ENCODE measurements around the gene EDARADD.

The EDARADD gene

DNA sequence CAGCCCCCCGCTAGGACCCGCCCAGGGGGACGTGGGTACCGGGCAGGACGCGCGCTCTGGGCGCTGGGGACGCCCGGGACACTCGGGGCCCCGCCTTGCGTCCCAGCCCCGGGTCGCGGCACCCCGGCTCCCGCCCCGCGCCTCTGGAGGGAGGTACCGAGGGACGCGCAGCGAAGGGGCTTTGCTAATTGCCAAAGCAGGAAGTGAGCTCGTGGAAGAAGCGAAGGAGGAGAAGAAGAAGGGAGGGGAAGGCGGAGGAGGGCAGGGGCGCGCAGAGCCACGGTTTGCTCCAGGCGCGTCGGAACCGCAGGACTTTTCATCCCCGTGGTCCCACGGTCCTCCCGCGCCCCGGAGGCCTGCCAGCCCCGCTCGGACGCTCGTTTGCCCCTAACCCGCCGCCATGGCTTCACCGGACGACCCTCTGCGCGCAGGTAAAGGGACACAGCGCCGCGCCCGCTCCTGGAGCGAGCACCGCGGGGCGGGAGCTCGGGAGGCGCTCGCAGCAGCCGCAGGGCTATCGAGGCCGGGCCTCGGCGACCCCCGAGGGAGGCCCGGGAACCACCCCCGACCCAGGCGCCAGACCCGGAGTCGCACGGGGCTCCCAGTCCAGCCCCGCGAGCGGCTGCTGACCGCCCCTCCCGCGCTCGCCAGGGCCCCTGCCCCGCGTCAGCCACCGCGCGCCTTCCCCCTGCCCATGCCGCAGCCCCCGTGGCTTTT, 1.3 kb downstream of the EDARADD start:
- Histone ChIP-seq H3K27ac (ENCODE audit: low read depth, low read length) (no peak overlapping the region), H3K9me3 (ENCODE audit: low read length) (no peaks in the 10 kb centered on the region), H3K36me3 (ENCODE audit: insufficient read depth, low read length) (no peaks in the 10 kb centered on the region), H3K4me1 (ENCODE audit: insufficient read depth, low read length) (peaks cover 5% of the 10 kb centered on the region), H3K9ac (ENCODE audit: low read length) (no peak overlapping the region), H3K4me3 (ENCODE audit: low read depth in 1 of 2, low read length in 2 of 2) (peak overlapping the region; percentile 54 to 58), H3K27me3 (ENCODE audit: control insufficient read depth in 1 of 2, insufficient read depth in 2 of 2, low read length in 2 of 2) (peaks cover 0 to 26% of the 10 kb centered on the region in 2 donors)

DNA sequence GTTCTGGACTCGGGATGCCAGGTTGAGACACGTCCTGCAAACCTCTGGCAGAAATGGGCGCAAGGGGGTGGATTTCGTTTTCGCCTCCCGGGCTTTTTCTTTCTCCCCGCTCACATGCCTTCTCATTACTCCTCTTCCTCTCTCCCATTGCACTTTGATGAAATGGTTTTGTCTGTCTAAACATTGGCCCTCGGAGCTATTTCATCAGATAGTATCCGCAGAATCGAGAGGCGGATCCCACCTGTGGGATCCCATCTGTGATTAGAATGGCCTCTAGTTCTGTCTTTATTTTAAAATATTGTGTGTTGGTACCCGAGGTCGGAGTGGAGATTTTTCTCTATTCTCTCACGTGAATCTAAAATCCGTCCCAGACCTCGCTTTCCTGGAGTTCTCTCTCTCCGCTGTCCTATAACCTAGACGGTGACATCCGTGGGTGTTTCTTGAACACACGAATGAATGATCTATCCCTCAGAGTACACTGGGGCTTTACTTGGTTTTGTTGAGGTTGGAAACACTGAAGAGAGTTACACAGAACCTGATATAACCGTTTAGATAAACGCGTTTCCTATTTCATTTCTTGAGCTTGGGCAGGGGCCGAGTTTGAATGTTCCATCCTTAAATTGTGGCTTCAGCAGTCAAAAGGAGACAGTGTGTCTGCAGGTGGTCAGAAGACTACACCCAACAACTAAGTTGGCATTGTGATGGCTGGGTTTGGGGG, 2.0 kb downstream of the EDARADD start:
- peaks cover 5% of the 10 kb centered on the region for H3K4me1 ChIP-seq (ENCODE audit: insufficient read depth, low read length)
- no peak overlapping the region for H3K9ac ChIP-seq (ENCODE audit: low read length)
- no peaks in the 10 kb centered on the region for H3K9me3 ChIP-seq (ENCODE audit: low read length)
- H3K27ac ChIP-seq (ENCODE audit: low read depth, low read length), result no peak overlapping the region
- H3K36me3 ChIP-seq (ENCODE audit: insufficient read depth, low read length), result no peaks in the 10 kb centered on the region
- H3K27me3 ChIP-seq (ENCODE audit: control insufficient read depth in 1 of 2, insufficient read depth in 2 of 2, low read length in 2 of 2), result peaks cover 0 to 26% of the 10 kb centered on the region in 2 donors
- H3K4me3 ChIP-seq (ENCODE audit: low read depth in 1 of 2, low read length in 2 of 2), result peak overlapping the region; percentile 54 to 58

GRCh38 chr1:236396665-236397043, 2.6 kb downstream of the EDARADD start:
- no peak overlapping the region for H3K9ac ChIP-seq (ENCODE audit: low read length)
- peaks cover 5% of the 10 kb centered on the region for H3K4me1 ChIP-seq (ENCODE audit: insufficient read depth, low read length)
- H3K27ac ChIP-seq (ENCODE audit: low read depth, low read length), result no peak overlapping the region
- no peak overlapping the region for H3K4me3 ChIP-seq (ENCODE audit: low read depth in 1 of 2, low read length in 2 of 2)
- H3K27me3 ChIP-seq (ENCODE audit: control insufficient read depth in 1 of 2, insufficient read depth in 2 of 2, low read length in 2 of 2), result peaks cover 0 to 26% of the 10 kb centered on the region in 2 donors
- H3K36me3 ChIP-seq (ENCODE audit: insufficient read depth, low read length), result no peaks in the 10 kb centered on the region
- H3K9me3 ChIP-seq (ENCODE audit: low read length), result no peaks in the 10 kb centered on the region

DNA sequence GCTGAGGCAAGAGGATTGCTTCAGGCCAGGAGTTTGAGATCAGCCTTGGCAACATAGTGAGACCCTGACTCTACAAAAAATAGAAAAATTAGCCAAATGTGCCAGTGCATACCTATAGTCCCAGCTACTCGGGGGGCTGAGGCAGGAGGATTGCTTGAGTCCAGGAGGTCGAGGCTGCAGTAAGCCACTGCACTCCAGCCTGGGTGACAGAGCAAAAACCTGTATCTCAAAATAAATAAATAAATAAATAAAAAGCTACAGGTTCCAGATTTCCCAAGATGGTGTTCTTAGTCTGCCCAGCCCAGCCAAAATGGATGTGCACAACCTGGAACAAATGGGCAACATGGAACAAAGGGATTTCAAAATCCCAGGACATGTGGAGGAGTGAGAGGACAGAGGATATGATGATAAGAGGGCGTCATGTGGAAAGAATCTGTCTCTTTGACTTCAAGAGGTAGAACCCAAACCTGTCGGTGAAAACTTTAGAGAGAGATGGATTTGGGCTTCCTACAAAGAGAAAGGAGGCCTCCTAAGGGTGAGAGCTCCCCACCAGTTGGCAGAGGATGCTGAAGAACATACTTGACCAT, 3.2 kb downstream of the EDARADD start:
- no peak overlapping the region for H3K27ac ChIP-seq (ENCODE audit: low read depth, low read length)
- H3K36me3 ChIP-seq (ENCODE audit: insufficient read depth, low read length), result no peaks in the 10 kb centered on the region
- H3K4me3 ChIP-seq (ENCODE audit: low read depth in 1 of 2, low read length in 2 of 2), result no peak overlapping the region
- no peak overlapping the region for H3K9ac ChIP-seq (ENCODE audit: low read length)
- H3K9me3 ChIP-seq (ENCODE audit: low read length), result no peaks in the 10 kb centered on the region
- H3K4me1 ChIP-seq (ENCODE audit: insufficient read depth, low read length), result peaks cover 5% of the 10 kb centered on the region
- H3K27me3 ChIP-seq (ENCODE audit: control insufficient read depth in 1 of 2, insufficient read depth in 2 of 2, low read length in 2 of 2), result peaks cover 0 to 26% of the 10 kb centered on the region in 2 donors

DNA sequence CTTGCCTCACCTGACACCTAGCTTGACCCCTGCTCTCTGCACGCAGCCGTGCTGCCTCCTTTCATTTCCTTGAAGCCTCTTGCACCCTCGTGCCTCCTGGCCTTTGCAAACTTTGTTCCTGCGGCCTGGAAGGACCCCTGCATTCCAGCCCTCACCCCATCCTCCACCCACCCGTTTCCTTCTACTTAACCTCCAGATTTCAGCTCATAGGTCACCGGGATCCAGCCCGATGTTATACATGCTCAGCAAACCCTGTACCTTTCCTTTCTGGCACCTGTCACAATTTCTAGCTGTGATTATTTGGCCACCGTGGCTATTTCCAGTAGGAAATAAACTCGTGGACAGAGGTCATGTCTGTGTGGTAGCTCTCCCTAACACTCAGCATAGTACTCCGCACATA, 4.5 kb downstream of the EDARADD start:
- H3K36me3 ChIP-seq (ENCODE audit: insufficient read depth, low read length), result no peaks in the 10 kb centered on the region
- H3K9ac ChIP-seq (ENCODE audit: low read length), result no peak overlapping the region
- peaks cover 0 to 26% of the 10 kb centered on the region in 2 donors for H3K27me3 ChIP-seq (ENCODE audit: control insufficient read depth in 1 of 2, insufficient read depth in 2 of 2, low read length in 2 of 2)
- H3K4me1 ChIP-seq (ENCODE audit: insufficient read depth, low read length), result peaks cover 5% of the 10 kb centered on the region
- H3K9me3 ChIP-seq (ENCODE audit: low read length), result no peaks in the 10 kb centered on the region
- no peak overlapping the region for H3K4me3 ChIP-seq (ENCODE audit: low read depth in 1 of 2, low read length in 2 of 2)
- H3K27ac ChIP-seq (ENCODE audit: low read depth, low read length), result no peak overlapping the region

- no peak overlapping the region for H3K9ac ChIP-seq (ENCODE audit: low read length)
- H3K27me3 ChIP-seq (ENCODE audit: control insufficient read depth in 1 of 2, insufficient read depth in 2 of 2, low read length in 2 of 2), result peaks cover 0 to 21% of the 10 kb centered on the region in 2 donors
- H3K36me3 ChIP-seq (ENCODE audit: insufficient read depth, low read length), result no peaks in the 10 kb centered on the region
- no peak overlapping the region for H3K4me3 ChIP-seq (ENCODE audit: low read depth in 1 of 2, low read length in 2 of 2)
- no peak overlapping the region for H3K27ac ChIP-seq (ENCODE audit: low read depth, low read length)
- H3K9me3 ChIP-seq (ENCODE audit: low read length), result no peaks in the 10 kb centered on the region
- peaks cover 5% of the 10 kb centered on the region for H3K4me1 ChIP-seq (ENCODE audit: insufficient read depth, low read length)
Measured at GRCh38 chr1:236400061-236400603, 6.0 kb downstream of the EDARADD start.

GRCh38 chr1:236401698-236402097, 7.6 kb downstream of the EDARADD start:
- no peak overlapping the region for H3K4me3 ChIP-seq (ENCODE audit: low read depth in 1 of 2, low read length in 2 of 2)
- no peaks in the 10 kb centered on the region for H3K9me3 ChIP-seq (ENCODE audit: low read length)
- peaks cover 0 to 11% of the 10 kb centered on the region in 2 donors for H3K27me3 ChIP-seq (ENCODE audit: control insufficient read depth in 1 of 2, insufficient read depth in 2 of 2, low read length in 2 of 2)
- H3K9ac ChIP-seq (ENCODE audit: low read length), result no peak overlapping the region
- no peaks in the 10 kb centered on the region for H3K4me1 ChIP-seq (ENCODE audit: insufficient read depth, low read length)
- H3K27ac ChIP-seq (ENCODE audit: low read depth, low read length), result no peak overlapping the region
- no peaks in the 10 kb centered on the region for H3K36me3 ChIP-seq (ENCODE audit: insufficient read depth, low read length)

DNA sequence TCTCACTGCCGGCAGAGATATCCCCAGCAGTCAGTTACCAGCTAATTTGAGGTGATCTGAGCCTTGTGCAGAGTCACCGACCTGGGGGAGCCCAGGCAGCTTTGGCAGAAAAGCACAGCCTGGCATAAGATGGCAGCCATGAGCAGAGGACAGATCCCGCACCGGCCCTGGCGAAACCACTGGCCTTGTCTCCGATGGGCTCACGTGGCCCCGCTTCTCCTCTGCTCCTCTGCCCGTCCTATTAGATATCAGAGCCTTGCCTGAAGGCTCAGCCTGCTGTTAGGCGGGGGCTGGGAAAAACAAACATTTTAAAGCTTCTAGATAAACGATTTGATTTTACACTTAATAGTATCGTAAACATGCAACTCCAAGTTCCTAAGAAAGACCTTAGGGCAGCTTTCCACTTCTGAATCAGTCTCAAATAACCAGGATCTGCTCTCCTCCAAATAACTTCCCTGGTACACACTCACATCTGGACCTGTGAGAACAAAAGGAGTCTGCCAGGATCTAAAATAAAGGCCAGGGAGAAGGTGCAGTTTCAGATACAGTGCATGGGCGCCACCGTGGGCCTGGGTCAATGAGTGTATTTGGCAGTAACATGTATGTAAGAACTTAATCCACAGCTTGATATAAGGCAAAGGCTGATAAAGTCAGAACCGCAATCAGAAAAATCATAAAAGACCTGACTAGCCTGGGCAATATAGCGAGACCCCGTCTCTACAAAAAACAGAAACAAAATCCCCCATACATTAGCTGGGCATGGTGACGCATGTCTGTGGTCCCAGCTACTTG, 10.0 kb downstream of the EDARADD start:
- Histone ChIP-seq H3K9me3 (ENCODE audit: low read length) (no peaks in the 10 kb centered on the region), H3K4me1 (ENCODE audit: insufficient read depth, low read length) (no peaks in the 10 kb centered on the region), H3K27ac (ENCODE audit: low read depth, low read length) (no peak overlapping the region), H3K27me3 (ENCODE audit: control insufficient read depth in 1 of 2, insufficient read depth in 2 of 2, low read length in 2 of 2) (no peaks in the 10 kb centered on the region), H3K36me3 (ENCODE audit: insufficient read depth, low read length) (no peaks in the 10 kb centered on the region), H3K9ac (ENCODE audit: low read length) (no peak overlapping the region), H3K4me3 (ENCODE audit: low read depth in 1 of 2, low read length in 2 of 2) (no peak overlapping the region)

GRCh38 chr1:236407059-236407458, 13.0 kb downstream of the EDARADD start:
- H3K27me3 ChIP-seq (ENCODE audit: control insufficient read depth in 1 of 2, insufficient read depth in 2 of 2, low read length in 2 of 2), result no peaks in the 10 kb centered on the region
- H3K4me1 ChIP-seq (ENCODE audit: insufficient read depth, low read length), result no peaks in the 10 kb centered on the region
- H3K27ac ChIP-seq (ENCODE audit: low read depth, low read length), result no peak overlapping the region
- no peak overlapping the region for H3K9ac ChIP-seq (ENCODE audit: low read length)
- H3K9me3 ChIP-seq (ENCODE audit: low read length), result no peaks in the 10 kb centered on the region
- H3K4me3 ChIP-seq (ENCODE audit: low read depth in 1 of 2, low read length in 2 of 2), result no peak overlapping the region
- no peaks in the 10 kb centered on the region for H3K36me3 ChIP-seq (ENCODE audit: insufficient read depth, low read length)

- Histone ChIP-seq H3K36me3 (ENCODE audit: insufficient read depth, low read length) (no peaks in the 10 kb centered on the region), H3K27ac (ENCODE audit: low read depth, low read length) (no peak overlapping the region), H3K4me1 (ENCODE audit: insufficient read depth, low read length) (no peaks in the 10 kb centered on the region), H3K9ac (ENCODE audit: low read length) (no peak overlapping the region), H3K9me3 (ENCODE audit: low read length) (no peaks in the 10 kb centered on the region), H3K4me3 (ENCODE audit: low read depth in 1 of 2, low read length in 2 of 2) (no peak overlapping the region), H3K27me3 (ENCODE audit: control insufficient read depth in 1 of 2, insufficient read depth in 2 of 2, low read length in 2 of 2) (no peaks in the 10 kb centered on the region)
Measured at GRCh38 chr1:236413688-236414087, 19.6 kb downstream of the EDARADD start.

DNA sequence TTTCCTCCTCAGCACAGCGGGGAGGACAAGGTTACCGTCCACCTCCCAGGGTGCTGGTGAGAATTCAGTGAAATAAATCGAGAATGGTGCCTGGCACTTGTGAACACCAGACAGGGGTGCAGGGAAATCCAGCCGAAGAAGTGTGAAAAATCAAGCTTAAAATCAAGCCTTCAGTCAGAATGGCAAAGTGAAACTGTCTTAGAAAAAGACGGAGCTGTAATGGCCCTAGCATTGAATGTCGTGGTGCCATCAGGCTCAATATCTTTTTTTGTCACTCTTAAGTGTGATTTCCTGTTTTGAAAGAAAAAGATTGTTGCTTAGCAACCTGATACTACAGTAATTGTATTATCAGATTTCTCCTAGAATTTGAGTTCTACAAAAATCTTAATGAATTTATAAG, 22.1 kb downstream of the EDARADD start:
- H3K9ac ChIP-seq (ENCODE audit: low read length), result no peak overlapping the region
- no peaks in the 10 kb centered on the region for H3K4me1 ChIP-seq (ENCODE audit: insufficient read depth, low read length)
- H3K9me3 ChIP-seq (ENCODE audit: low read length), result no peaks in the 10 kb centered on the region
- H3K36me3 ChIP-seq (ENCODE audit: insufficient read depth, low read length), result no peaks in the 10 kb centered on the region
- H3K27ac ChIP-seq (ENCODE audit: low read depth, low read length), result no peak overlapping the region
- no peak overlapping the region for H3K4me3 ChIP-seq (ENCODE audit: low read depth in 1 of 2, low read length in 2 of 2)
- no peaks in the 10 kb centered on the region for H3K27me3 ChIP-seq (ENCODE audit: control insufficient read depth in 1 of 2, insufficient read depth in 2 of 2, low read length in 2 of 2)

Data from muscle layer of colon (tissue), 2 donors.